ENCODE results near the gene FGD2. TPM values are rescaled to one million over a fixed set of nuclear protein-coding genes. Genes with fewer than 3 reads are reported as not detected.

The FGD2 gene
- total RNA-seq, 2 donors from 2014 or later: not detected

DNA sequence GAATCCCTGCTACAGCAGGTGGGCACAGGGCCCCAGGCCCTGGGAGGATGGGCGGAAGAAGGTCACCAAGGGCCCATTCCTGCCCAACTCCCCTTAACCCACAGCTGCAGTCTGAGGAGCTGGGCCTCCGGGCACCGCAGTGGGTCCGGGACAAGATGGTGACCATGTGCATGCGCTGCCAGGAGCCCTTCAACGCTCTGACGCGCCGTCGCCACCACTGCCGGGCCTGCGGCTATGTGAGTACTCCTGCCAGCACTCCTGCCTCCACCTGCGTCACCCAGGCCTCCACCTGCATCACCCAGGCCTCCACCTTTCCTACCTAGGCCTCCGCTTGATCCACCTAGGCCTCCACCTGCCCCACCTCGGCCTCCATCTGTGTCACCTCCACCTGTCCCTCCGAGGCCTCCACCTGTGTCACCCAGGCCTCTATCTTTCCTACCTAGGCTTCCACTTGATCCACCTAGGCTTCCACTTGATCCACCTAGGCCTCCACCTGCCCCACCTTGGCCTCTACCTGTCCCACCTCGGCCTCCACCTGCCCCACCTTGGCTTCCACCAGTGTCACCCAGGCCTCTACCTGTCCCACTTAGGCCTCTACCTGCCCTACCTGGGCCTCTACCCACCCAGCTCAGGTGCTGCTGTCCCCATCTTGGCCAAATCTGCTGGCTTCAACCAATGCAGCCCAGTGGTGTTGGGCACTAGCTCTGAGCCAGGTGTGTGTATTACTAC is 16.8 kb downstream of the FGD2 start:
- no peaks in the 10 kb centered on the region for H3K9me3 Mint-ChIP-seq
- no peak overlapping the region for H3K9ac ChIP-seq (ENCODE audit: extremely low read depth, low read length, poor library complexity, severe bottlenecking)
- no peak overlapping the region for H3K27ac ChIP-seq (ENCODE audit: low read depth, low read length)
- no peaks in the 10 kb centered on the region for H3K36me3 ChIP-seq (ENCODE audit: control insufficient read depth, insufficient read depth, low read length)
- 91 to 95% methylated on average over 17 of the region's 17 CpGs for WGBS, 2 experiments (ENCODE audit: insufficient coverage in 1 of 2, insufficient read length in 1 of 2)
- no peak overlapping the region for H3K4me3 ChIP-seq (ENCODE audit: low read length)
- H3K9me3 ChIP-seq (ENCODE audit: control insufficient read depth, low read length): no peaks in the 10 kb centered on the region
- peak; percentile 57 for DNase-seq
- H3K4me3 Mint-ChIP-seq: no peak overlapping the region
- peaks cover 8% of the 10 kb centered on the region for H3K4me1 ChIP-seq (ENCODE audit: control insufficient read depth, insufficient read depth, low read length)
- TF ChIP-seq, protein P1, sequence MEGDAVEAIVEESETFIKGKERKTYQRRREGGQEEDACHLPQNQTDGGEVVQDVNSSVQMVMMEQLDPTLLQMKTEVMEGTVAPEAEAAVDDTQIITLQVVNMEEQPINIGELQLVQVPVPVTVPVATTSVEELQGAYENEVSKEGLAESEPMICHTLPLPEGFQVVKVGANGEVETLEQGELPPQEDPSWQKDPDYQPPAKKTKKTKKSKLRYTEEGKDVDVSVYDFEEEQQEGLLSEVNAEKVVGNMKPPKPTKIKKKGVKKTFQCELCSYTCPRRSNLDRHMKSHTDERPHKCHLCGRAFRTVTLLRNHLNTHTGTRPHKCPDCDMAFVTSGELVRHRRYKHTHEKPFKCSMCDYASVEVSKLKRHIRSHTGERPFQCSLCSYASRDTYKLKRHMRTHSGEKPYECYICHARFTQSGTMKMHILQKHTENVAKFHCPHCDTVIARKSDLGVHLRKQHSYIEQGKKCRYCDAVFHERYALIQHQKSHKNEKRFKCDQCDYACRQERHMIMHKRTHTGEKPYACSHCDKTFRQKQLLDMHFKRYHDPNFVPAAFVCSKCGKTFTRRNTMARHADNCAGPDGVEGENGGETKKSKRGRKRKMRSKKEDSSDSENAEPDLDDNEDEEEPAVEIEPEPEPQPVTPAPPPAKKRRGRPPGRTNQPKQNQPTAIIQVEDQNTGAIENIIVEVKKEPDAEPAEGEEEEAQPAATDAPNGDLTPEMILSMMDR (conservative IDR thresholded peaks at IDR 0.05): no peak
- H3K36me3 Mint-ChIP-seq (ENCODE audit: low read depth): no peaks in the 10 kb centered on the region
- H3K4me1 Mint-ChIP-seq: peaks cover 16% of the 10 kb centered on the region
- H3K27me3 ChIP-seq (ENCODE audit: control insufficient read depth, insufficient read depth, low read length, poor library complexity, severe bottlenecking): no peaks in the 10 kb centered on the region
- peaks cover 2% of the 10 kb centered on the region for H3K27me3 Mint-ChIP-seq (ENCODE audit: insufficient read depth)
- no peak overlapping the region for H3K27ac Mint-ChIP-seq

DNA sequence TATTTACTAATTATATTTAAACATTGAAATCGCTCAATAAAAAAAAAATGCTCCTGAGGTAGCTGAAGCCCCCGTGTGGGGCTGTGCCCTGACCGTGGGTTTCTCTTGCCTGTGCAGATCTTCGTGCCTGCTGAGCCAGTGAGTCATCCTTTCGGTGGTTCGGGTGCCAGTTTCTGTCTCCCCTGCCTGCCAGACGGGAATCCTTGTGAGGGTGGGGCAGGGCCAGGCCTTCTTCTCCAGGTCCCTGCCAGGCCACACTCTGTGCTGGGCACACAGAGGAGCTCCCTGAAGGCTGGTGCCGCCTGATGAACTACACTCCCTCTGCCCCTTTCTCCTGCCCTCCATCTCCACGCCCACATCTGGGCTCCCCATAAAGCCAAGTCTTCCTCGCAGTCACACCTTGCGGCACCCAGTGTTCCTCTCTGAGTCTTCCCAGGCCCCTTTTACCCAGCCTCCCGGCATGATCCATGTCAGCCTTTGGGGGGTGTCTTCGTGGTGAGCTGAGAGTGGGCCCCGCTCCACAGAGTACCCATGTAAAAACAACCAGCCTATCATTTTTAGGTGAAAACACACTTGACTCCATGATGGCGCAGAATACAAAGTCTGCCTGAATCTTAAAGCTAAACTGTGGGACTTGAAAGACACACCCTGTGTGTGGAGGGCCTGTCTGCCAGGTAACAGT is 19.3 kb downstream of the FGD2 start:
- H3K9me3 ChIP-seq (ENCODE audit: control insufficient read depth, low read length): no peaks in the 10 kb centered on the region
- Mint-ChIP-seq H3K4me1 (peaks cover 16% of the 10 kb centered on the region), H3K4me3 (no peak overlapping the region), H3K9me3 (peaks cover 5% of the 10 kb centered on the region), H3K27ac (no peak overlapping the region), H3K36me3 (ENCODE audit: low read depth) (no peaks in the 10 kb centered on the region), H3K27me3 (ENCODE audit: insufficient read depth) (peaks cover 2% of the 10 kb centered on the region)
- no peaks in the 10 kb centered on the region for H3K27me3 ChIP-seq (ENCODE audit: control insufficient read depth, insufficient read depth, low read length, poor library complexity, severe bottlenecking)
- 87 to 89% methylated on average over 9 to 15 of the region's 15 CpGs for WGBS, 2 experiments (ENCODE audit: insufficient coverage in 1 of 2, insufficient read length in 1 of 2)
- no peak overlapping the region for H3K4me3 ChIP-seq (ENCODE audit: low read length)
- peak; percentile 50 for DNase-seq
- H3K4me1 ChIP-seq (ENCODE audit: control insufficient read depth, insufficient read depth, low read length): peaks cover 8% of the 10 kb centered on the region
- H3K9ac ChIP-seq (ENCODE audit: extremely low read depth, low read length, poor library complexity, severe bottlenecking): no peak overlapping the region
- TF ChIP-seq, protein P1 (conservative IDR thresholded peaks at IDR 0.05): no peak
- no peaks in the 10 kb centered on the region for H3K36me3 ChIP-seq (ENCODE audit: control insufficient read depth, insufficient read depth, low read length)
- no peak overlapping the region for H3K27ac ChIP-seq (ENCODE audit: low read depth, low read length)

DNA sequence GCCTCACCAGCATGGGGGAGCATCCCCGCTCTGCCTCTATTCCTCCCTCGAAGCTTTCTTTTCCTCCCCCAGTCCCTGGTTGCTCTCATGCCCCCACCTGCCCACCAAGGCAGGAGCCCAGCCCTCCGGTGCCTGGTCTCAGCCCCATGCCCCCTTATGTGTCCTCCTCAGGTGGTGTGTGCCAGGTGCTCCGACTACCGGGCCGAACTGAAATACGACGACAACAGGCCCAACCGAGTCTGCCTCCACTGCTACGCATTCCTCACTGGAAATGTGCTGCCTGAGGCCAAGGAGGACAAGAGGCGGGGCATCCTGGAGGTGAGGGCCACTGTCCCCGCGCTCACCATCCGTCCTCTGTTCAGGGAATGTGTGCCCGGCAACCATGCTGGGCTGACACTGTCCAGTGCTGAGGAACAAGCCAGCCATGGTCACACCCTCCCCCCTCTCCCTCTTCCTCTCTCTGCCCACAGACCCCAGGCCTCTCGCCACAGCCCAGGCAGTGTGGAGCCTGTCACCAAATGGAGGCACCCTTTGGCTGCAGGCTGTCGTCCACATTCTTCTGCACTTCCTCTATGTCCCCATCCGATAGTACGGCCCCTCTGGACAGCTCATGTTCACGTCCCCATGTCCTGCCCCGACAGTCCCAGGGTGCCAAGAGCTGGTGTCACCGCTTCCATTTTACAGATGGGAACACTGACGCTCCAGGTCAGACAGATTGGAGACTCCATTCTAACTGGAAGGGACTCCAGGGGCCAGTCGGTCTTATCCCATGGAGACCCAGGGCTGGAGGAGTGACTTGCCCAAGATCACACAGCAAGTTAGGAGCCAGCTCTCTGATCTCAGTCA is 20.4 kb downstream of the FGD2 start:
- H3K27me3 Mint-ChIP-seq (ENCODE audit: insufficient read depth): peaks cover 2% of the 10 kb centered on the region

More for the DNA sequence above, 20.4 kb downstream of the FGD2 start:
- Histone ChIP-seq H3K4me1 (ENCODE audit: control insufficient read depth, insufficient read depth, low read length) (peaks cover 8% of the 10 kb centered on the region), H3K27me3 (ENCODE audit: control insufficient read depth, insufficient read depth, low read length, poor library complexity, severe bottlenecking) (no peaks in the 10 kb centered on the region), H3K4me3 (ENCODE audit: low read length) (no peak overlapping the region), H3K36me3 (ENCODE audit: control insufficient read depth, insufficient read depth, low read length) (no peaks in the 10 kb centered on the region), H3K9ac (ENCODE audit: extremely low read depth, low read length, poor library complexity, severe bottlenecking) (no peak overlapping the region), H3K27ac (ENCODE audit: low read depth, low read length) (no peak overlapping the region), H3K9me3 (ENCODE audit: control insufficient read depth, low read length) (peaks cover 8% of the 10 kb centered on the region)
- TF ChIP-seq, protein P1 (conservative IDR thresholded peaks at IDR 0.05): no peak
- WGBS, 2 experiments (ENCODE audit: insufficient coverage in 1 of 2, insufficient read length in 1 of 2): 89 to 91% methylated on average over 12 to 24 of the region's 24 CpGs
- peaks cover 13% of the 10 kb centered on the region for H3K9me3 Mint-ChIP-seq
- H3K4me1 Mint-ChIP-seq: peaks cover 16% of the 10 kb centered on the region
- H3K36me3 Mint-ChIP-seq (ENCODE audit: low read depth): no peaks in the 10 kb centered on the region
- no peak overlapping the region for H3K27ac Mint-ChIP-seq
- no peak for DNase-seq
- no peak overlapping the region for H3K4me3 Mint-ChIP-seq

All from endodermal cell (in vitro differentiated cells).